K562 (cell line): ENCODE measurements around the gene ARHGAP24. TPM values are rescaled to one million over a fixed set of nuclear protein-coding genes. Genes with fewer than 3 reads are reported as not detected.

Experiments
- ADNP ChIP-seq: fragments of 200-800 bp; sonication (Bioruptor generic); IDR thresholded peaks from 2 replicates; pipeline ENCODE4 v1.6.1; 2016; ENCODE audit warnings: missing genetic modification characterization, missing compliant biosample characterization
- CBX1 ChIP-seq: sonication (generic); IDR thresholded peaks from 2 replicates; pipeline ENCODE4 v1.6.1; 2016; ENCODE audit warnings: antibody characterized with exemption, low read depth, mild to moderate bottlenecking
- CEBPB ChIP-seq: fragments of 450-650 bp; IDR thresholded peaks from 2 replicates; pipeline ENCODE4 v1.6.1; 2016; ENCODE audit warnings: missing genetic modification characterization, missing compliant biosample characterization
- FOXA1 ChIP-seq: fragments of 450-650 bp; IDR thresholded peaks from 2 replicates; pipeline ENCODE4 v1.6.1; 2016; ENCODE audit warnings: mild to moderate bottlenecking, borderline replicate concordance
- KDM1A ChIP-seq, 2 experiments: fragments of 450-650 bp; IDR thresholded peaks; 2 replicates each; pipeline ENCODE4 v1.6.1; 2016; ENCODE audit warnings: mild to moderate bottlenecking in 2 of 2
- MCM2 ChIP-seq: fragments of 450-650 bp; IDR thresholded peaks from 2 replicates; pipeline ENCODE4 v1.6.1; 2017; ENCODE audit warnings: low read depth, mild to moderate bottlenecking
- MECOM ChIP-seq: fragments of 250-450 bp; sonication (Bioruptor Pico); IDR thresholded peaks from 2 replicates; pipeline ENCODE4 v1.8.0; 2022; ENCODE audit warnings: inconsistent platforms
- NCOA4 ChIP-seq: fragments of 450-650 bp; IDR thresholded peaks from 2 replicates; pipeline ENCODE4 v1.6.1; 2018; ENCODE audit warnings: mild to moderate bottlenecking; ENCODE audit not compliant: partially characterized antibody
- OTX1 ChIP-seq: fragments of 450-650 bp; formaldehyde crosslinking; IDR thresholded peaks from 2 replicates; pipeline ENCODE4 v1.4.0; 2022; ENCODE audit warnings: mild to moderate bottlenecking
- PURB ChIP-seq: sonication (generic); formaldehyde crosslinking; IDR thresholded peaks from 2 replicates; pipeline ENCODE4 v1.9.0; 2021; ENCODE audit warnings: low read depth, mild to moderate bottlenecking, missing genetic modification reagents
- TAF1 ChIP-seq: IDR thresholded peaks from 2 replicates; pipeline ENCODE4 v1.6.1; 2011; ENCODE audit warnings: mild to moderate bottlenecking, low read length, moderate library complexity; ENCODE audit not compliant: insufficient read depth, control insufficient read depth, severe bottlenecking; ENCODE audit errors: extremely low read depth
- TAF7 ChIP-seq: fragments of 450-650 bp; IDR thresholded peaks from 2 replicates; pipeline ENCODE4 v1.6.1; 2016; ENCODE audit warnings: missing genetic modification characterization, missing compliant biosample characterization
- TSHZ1 ChIP-seq: fragments of 250-450 bp; sonication (Bioruptor Pico); IDR thresholded peaks from 2 replicates; pipeline ENCODE4 v1.4.0; 2020; ENCODE audit warnings: mild to moderate bottlenecking, moderate library complexity
- ZNF134 ChIP-seq: fragments of 250-450 bp; sonication (Bioruptor Pico); conservative IDR thresholded peaks from 2 replicates; pipeline ENCODE4 v1.4.0; 2020
- ZNF639 ChIP-seq, 2 experiments: fragments of 200-800 bp in 1 of 2; sonication (Bioruptor generic) in 1 of 2; sonication (generic) in 1 of 2; formaldehyde crosslinking in 1 of 2; IDR thresholded peaks in 1 of 2; conservative IDR thresholded peaks in 1 of 2; 2 replicates each; pipeline versions ENCODE4 v1.5.0 to v1.6.1; 2016 to 2020; ENCODE audit warnings: missing compliant biosample characterization in 1 of 2, missing genetic modification characterization in 1 of 2, missing genetic modification reagents in 1 of 2
- polyA plus RNA-seq, 8 experiments: library from polyadenylated mRNA; depleted of rRNA in 4 of 8; stranded (reverse) in 5 of 8; unstranded in 3 of 8; fragments of >200 nt; fragmentation: Nextera tagmentation in 2 of 8; fragmentation: Illumina TruSeq in 1 of 8; extraction: Ambion mirVana in 2 of 8; extraction: Trizol in 1 of 8; gene quantifications; 2 replicates each; pipeline versions ENCODE4 v1.2.1 to v1.2.3, GENCODE V29; 2011 to 2014; ENCODE audit warnings: inconsistent platforms in 1 of 8, missing spikeins in 1 of 8
- total RNA-seq, 7 experiments: library from RNA; depleted of rRNA in 6 of 7; stranded (reverse); fragments of >200 nt in 6 of 7; fragmentation: Illumina TruSeq in 2 of 7; extraction: Trizol in 2 of 7; gene quantifications; 2 replicates each; pipeline versions ENCODE4 v1.2.1 to v1.2.3, GENCODE V29; 2011 to 2021; ENCODE audit warnings: low replicate concordance in 1 of 7
- TF ChIP-seq, protein P1 (sequence below): fragments of 250-450 bp; sonication (Bioruptor Pico); IDR thresholded peaks from 2 replicates; pipeline ENCODE4 v1.8.0; 2022; ENCODE audit warnings: moderate library complexity, mild to moderate bottlenecking, inconsistent platforms

Gene ARHGAP24
- total and polyA plus RNA-seq, 9 of the 15 experiments (the other 6 are each of a cell fraction or from before 2014, with no cell fraction given) = 8.0 to 22.6 (median 14.0) TPM

DNA sequence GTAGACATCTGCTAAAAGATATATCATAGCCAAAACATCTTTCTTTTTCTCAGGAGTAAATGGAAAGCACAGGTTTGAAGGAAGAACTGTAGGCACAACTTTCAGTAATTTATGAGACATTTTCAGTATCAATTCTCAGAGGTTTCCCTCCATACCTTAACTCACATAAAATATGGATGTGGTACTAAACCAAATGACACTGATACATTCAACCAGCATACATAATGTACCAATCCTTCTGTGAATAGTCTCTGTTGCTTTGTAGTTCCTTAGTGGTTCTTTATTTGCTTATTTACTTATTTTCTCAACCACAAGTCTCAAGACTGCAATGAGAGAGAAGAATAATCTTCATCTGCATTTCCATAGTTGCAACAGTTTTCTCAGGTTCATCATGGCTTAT is 96.1 kb downstream of the ARHGAP24 start (continued):
- TF ChIP-seq CBX1 (no peak), TAF1 (no peak), ZNF639 (CRISPR knock-in tag; conservative IDR thresholded peaks at IDR 0.05 in 1 of 2, IDR thresholded peaks at IDR 0.05 in 1 of 2) (no peak), NCOA4 (no peak), ADNP (tag) (no peak), MCM2 (no peak), TSHZ1 (CRISPR knock-in tag) (no peak), MECOM (CRISPR knock-in tag) (no peak), ZNF134 (no peak), CEBPB (tag) (no peak), KDM1A (IDR thresholded peaks at IDR 0.05) (no peak), PURB (CRISPR knock-in tag) (no peak), TAF7 (no peak), OTX1 (CRISPR knock-in tag) (no peak), FOXA1 (no peak)
- TF ChIP-seq, protein P1, sequence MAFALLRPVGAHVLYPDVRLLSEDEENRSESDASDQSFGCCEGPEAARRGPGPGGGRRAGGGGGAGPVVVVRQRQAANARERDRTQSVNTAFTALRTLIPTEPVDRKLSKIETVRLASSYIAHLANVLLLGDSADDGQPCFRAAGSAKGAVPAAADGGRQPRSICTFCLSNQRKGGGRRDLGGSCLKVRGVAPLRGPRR = no peak
